ENCODE data around the gene IKBKE.

Gene IKBKE

GRCh38 chr1:206455666-206456344 lies 14.5 kb upstream of the IKBKE start:
- no peak for DNase-seq

DNA sequence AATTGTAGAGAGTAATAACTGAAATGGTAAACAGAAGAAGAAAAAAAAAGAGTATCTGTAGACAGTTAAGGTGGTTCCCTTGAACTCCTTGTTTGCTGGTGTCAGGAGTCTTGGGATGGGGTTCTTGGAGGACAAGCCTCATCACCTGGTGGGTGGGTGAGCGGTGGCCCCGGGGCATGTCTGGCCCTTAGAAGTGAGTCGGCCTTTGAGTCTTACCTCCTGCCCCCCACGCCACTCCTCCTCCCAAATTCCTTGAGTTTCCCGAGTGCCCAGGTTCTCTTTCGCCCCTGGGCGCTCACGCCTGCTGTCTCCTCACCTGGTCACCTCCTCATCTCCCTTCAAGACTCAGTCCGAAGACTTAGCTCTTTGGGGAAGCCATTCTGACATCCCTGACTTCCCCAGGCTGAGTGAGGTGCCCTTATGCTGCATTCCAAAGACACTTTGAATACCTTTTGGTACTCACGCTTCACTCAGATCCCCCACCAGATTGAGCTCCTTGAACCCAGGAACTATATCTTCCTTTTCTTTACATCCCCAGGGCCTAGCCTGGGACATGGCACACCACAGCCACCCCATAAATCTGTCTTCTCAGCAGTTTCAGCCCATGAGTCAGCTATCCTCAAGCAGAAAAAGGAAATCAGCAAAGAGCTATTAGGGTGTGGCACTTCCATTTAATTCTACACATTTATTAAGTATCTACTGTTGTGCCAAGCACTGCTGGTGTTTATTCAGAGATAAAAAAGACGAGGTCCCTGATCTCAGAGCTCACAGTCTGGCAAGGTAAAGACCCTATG lies 13.5 kb upstream of the IKBKE start:
- DNase-seq, result no peak

- no peak for DNase-seq
Observed at GRCh38 chr1:206457408-206458120, 12.7 kb upstream of the IKBKE start.

GRCh38 chr1:206459703-206460102 lies 10.6 kb upstream of the IKBKE start:
- no peak for DNase-seq

DNA sequence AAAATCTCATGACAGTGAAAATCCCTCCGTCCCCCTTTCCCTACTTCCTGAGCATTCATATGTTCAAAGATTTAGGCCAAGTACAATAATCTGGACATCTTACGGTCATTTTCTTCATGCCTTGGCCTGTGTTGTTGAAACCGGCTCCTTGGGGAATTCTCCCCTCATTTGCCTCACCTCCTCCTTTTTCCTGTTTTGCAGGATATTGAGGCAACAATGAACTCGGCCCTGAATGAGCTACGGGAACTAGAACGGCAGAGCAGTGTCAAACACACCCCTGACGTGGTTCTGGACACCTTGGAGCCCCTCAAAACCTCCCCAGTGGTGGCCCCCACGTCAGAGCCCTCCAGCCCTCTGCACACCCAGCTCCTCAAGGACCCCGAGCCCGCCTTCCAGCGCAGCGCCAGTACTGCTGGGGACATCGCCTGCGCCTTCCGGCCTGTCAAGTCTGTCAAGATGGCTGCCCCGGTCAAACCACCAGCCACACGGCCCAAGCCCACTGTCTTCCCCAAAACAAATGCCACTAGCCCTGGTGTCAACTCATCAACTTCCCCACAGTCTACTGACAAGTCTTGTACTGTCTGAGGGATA lies 9.3 kb upstream of the IKBKE start:
- no peak for DNase-seq

DNA sequence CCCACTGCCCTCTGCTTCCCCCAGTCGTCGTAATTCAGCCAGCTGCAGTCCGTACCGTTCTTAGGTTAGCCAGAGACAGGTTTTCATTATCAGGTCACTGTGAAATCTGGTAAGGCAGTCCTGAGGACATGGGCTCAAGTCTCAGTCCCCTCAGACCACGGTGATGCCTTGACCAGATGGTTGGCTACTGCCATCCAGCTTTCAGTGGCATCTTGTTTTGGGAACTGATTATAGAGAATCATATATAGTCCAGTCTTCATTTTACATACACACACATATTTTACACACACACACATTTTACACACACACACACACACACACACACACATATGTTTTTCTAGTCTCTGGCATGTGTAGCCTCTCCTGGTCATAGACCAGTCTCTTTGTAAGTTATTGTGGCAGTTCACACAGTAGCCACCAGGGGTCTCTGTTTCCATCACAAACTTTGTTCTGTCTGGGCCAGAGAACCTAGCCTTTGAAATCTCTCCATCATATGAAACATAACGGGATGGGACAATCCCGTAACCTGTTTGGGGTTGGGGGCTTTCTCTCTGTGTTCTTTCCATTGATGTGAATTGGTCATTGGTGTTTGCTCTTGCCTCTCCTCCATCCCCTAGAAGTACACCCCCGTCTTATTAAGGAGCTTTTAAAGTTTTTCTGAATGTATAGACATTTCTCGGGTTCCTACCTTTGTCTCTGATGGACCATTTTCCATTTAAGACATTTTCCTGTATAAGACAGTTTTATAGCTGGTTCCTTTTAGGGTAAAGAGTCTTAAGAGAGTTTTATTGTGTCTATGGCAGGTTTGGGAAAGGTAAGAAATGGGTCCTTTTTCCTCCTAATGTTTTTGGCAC lies 8.4 kb upstream of the IKBKE start:
- peak; percentile 18 for DNase-seq

DNA sequence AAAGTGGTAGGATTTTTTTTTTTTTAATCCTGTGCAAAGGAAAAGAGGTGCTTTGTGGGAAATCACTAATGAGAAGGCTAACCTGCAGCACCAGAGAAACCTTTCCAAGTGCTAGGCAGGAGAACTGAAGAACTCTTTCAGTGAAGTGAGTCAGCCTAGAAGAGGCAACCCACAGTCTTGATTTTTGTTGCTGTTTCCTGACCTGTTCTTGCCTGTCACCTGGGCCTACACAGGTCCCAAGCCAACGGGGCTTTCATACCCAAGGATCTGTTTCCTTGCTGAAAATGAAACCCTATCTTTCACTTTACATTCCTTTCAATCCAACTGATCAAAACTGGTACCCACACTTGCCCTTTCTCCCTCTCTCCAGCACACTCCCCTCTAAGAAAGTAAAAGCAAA lies 7.1 kb upstream of the IKBKE start:
- DNase-seq, result no peak

DNA sequence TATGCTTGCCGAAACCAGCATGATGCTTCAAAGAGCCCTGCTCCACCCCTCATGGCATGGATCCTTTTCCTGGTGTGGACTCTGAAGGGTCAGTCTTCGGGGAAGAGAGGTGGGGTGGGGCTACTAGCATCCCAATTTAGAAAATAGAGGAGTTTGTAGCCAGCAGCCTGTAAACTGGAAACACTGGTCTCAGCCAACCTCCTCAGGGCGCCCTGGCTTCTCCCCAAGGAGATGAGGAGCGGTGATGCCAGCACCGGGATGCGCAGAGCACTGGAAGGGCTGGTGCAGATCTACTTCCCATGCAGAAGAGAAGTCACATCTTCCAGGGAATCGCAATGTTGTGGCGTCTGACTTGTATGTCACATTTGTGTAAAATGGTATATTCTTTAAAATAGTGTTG lies 6.4 kb upstream of the IKBKE start:
- no peak for DNase-seq

GRCh38 chr1:206464456-206464964 lies 5.8 kb upstream of the IKBKE start:
- no peak for DNase-seq

GRCh38 chr1:206465951-206466350 lies 4.3 kb upstream of the IKBKE start:
- DNase-seq, result no peak

- DNase-seq, result no peak
Observed at GRCh38 chr1:206466840-206467649, 3.2 kb upstream of the IKBKE start.

DNA sequence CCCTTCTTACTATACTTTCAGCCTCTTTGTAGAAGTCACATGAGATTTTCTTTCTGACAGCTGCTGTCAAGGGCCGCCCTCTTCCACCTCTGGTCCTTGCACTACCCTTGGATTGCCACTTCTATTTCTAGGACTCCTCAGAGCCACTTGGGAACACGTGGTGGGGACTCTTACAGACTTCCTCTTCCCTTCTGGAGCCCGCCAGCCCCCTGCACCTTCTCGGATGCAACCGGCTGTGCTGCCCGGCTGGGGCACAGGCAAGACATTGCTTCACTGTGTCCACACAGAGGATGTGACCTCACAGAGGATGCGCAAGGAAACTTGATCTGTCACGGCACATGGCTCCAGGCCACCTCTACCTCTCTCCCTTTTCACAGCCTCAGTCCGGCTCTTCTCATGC lies 2.4 kb upstream of the IKBKE start:
- DNase-seq, result no peak

- no peak for DNase-seq
Observed at GRCh38 chr1:206468571-206468970, 1.7 kb upstream of the IKBKE start.

DNA sequence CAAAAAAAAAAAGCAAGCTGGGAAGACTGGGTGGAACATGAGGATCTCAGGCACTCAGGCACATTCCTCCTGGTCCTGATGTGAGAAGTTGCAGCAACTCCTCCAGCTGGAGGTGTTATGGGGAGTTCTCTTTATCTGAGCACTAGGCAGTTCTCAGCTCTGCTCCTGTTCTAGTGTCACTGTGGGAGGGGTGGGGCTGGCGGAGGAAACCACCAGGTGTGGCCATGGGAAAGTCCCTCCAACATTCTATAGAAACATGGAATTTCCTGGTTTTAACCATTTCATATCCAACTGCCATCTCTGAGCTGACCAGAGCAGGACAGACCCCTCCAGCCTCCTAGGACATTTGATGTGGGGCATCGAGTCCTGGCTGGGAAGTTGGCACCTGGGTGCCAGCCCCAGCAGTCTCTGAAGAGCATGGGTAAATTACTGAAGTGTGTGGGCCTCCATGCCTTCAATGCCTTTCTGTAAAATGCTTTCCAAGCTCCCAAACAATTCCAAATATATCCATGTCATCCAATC lies 804 bp upstream of the IKBKE start:
- no peak for DNase-seq

- DNase-seq, result no peak
Observed at GRCh38 chr1:206470692-206471414, 577 bp downstream of the IKBKE start.

GRCh38 chr1:206471415-206471801 lies 1.1 kb downstream of the IKBKE start:
- no peak for DNase-seq

DNA sequence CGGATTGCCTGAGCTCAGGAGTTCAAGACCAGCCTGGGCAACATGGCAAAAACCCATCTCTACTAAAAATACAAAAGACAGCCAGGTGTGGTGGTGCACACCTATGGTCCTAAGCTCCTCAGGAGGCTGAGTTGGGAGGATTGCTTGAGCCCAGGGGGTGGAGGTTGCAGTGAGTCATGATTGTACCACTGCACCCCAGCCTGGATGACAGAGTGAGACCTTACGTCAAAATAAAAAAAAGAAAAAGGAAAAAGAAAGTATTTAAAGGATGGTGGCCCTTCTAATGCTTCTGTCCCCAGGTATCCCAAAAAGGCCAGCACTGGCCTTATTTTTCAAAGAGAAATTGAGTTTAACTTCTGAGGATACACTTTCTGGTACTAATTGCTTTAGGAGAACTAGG lies 1.7 kb downstream of the IKBKE start:
- DNase-seq, result no peak

GRCh38 chr1:206472454-206472853 lies 2.2 kb downstream of the IKBKE start:
- DNase-seq, result no peak

DNA sequence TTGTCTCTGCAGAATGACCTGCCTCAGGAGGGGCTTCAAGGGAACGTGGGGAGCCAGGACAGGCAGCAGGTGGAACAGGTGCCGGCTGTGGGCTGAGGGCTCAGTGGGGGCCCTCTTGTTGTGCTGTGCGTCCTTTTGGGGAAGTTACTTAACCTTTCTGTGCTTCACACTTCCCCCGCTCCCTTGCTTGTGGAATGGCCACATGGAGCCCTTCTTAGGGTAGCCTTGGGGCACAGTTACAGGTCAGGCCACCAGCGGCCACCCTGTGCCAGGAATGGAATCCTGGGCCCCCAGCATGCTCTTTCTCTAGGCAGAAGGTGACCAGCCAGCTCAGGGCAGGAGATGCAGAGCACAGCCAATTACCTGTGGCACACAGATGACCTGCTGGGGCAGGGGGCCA lies 2.6 kb downstream of the IKBKE start:
- DNase-seq, result no peak

DNA sequence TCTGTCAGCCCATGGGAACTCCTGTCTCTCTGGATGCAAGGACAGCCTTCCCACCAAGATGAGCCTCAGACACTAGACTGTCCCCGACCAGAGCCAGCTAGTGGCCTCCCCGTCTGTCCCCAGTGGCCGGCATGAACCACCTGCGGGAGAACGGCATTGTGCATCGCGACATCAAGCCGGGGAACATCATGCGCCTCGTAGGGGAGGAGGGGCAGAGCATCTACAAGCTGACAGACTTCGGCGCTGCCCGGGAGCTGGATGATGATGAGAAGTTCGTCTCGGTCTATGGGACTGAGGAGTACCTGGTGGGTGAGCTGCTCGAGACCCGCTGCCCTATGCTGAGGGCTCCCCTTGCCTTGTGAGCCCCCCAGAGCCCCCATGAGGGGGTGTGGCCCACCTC lies 5.8 kb downstream of the IKBKE start:
- DNase-seq, result no peak

GRCh38 chr1:206476591-206476990 lies 6.3 kb downstream of the IKBKE start:
- DNase-seq, result no peak

Measured in NCI-H2081 treated with DMSO at 0.1 percent for 48 hours (cell line).